GM18526 (cell line): Measurements from ENCODE around the gene NKD2.

Source experiments
- POLR2A ChIP-seq: IDR thresholded peaks from 3 replicates; pipeline ENCODE4 v1.6.1; 2011; ENCODE audit not compliant: insufficient read length; ENCODE audit errors: extremely low read depth

NKD2 gene

DNA sequence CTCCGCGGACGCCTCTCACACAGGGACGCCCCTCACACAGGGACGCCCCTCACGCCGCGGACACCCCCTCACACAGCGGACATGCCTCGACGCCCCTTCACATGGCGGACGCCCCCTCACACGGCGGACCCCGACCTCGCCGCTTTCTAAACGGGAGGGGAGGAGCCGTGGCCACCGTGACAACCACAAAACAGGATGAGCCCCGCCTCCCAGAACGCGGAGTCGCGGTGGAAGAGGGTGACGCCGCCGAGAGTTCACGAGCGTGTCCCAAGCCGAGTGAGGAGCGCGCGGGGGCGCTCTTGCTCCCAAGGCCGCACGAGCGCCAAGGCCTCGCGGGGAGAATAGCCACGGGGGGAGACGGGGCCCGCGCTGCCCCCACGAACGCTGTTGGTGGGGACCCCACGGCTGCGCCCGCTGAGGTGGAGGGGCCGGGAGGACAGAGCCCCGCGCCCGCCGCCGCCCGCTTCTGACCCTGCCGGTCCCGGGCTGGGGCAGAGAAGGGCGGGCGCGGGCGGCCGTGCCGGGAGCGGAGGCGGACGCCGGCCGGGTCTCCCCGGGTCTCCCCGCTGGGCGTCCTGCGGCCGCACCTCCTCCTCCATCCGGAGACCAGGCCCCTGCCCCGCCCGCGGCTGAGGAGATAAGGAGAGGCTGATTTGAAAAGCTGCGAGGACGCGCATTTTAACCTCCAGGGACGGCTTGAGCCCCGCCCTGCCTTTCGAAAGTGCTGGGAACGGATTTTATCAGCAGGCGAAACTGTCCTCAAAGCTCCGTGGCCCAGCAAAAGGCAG is 3.9 kb upstream of the NKD2 start:
- TF ChIP-seq POLR2A, result no peak

DNA sequence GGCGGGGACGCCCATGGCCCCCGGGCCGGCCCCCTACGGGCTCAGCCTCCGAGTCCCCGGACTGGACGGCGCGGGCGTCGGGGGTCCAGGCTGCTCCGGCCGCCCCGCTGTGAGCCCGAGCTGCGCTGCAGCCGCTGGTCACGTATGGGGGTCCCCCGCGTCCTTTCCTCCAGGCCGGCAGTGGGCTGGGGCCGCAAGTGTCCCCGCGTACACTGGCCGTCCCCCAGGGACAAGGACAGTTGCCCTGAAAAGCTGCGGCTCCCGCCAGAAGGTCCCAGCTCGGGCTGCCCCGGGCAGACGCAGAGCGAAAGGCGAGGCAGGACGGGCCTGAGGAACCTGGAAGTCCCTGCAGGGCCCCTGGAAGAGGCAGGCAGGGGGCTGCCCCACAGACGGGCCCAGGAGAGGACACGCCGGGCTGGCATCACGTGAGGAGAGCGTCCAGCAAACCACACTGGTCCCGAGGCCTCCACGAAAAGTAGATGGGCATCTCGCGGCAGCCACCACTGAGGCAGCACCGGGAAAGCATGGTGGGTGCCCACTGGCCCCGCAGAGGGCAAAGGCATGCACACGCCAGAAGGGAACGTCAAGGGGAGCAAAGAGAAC is 3.3 kb upstream of the NKD2 start:
- no peak for TF ChIP-seq POLR2A

DNA sequence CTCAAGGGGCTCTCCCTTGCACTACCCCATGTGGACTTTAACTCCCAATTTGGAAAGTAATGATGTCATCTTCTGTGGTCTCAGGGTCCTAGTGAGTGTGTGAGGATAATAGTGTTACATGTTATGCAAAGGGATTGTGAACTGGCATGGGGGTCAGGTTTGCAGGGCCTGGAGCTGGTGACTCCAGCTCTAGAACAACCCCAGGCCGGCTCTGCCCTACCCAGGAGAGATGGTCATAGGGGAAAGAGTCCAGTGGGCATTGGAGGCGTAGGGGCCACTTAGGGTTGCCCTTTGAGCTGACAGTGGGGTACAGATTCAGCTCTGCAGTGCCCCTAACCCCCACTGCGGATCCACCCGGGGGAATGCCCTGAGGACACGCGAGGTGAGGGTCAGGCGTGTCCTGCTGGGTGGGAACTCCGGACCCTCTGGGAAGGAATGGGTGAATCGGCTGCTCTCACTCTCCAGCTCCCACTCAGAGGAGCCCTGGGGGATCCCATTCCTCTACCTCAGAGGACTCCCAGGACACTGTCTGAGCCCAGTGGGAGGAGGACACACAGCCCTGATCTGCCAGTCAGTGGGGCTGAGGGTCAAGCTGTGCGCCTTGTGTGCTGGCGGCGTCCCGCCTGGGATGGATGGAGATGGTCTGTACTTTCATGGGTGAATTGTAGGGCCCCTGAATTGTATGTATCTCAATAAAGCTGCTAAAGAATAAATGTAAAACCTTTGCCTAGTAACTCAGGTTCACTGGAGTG is 2.5 kb upstream of the NKD2 start:
- no peak for TF ChIP-seq POLR2A

DNA sequence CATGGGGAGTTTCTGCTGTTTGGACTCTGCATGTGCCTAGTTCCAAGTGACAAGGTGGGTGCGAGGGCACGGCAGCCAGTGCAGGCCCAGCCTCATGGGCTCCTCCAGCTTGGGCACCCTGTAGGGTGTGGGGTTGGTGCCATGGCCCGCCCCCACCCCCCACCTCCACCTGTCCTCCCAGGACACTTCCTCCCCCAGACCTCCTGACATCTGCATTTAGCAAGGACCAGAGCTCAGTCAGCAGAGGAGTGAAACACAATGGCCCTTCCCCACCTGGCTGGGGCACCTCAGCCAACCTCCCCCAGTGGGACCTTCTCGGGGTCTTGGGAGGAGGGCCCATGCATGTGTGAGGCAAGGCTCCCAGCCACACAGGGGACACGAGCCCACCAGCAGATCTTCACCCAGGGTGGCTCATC is 1.9 kb upstream of the NKD2 start:
- no peak for TF ChIP-seq POLR2A

DNA sequence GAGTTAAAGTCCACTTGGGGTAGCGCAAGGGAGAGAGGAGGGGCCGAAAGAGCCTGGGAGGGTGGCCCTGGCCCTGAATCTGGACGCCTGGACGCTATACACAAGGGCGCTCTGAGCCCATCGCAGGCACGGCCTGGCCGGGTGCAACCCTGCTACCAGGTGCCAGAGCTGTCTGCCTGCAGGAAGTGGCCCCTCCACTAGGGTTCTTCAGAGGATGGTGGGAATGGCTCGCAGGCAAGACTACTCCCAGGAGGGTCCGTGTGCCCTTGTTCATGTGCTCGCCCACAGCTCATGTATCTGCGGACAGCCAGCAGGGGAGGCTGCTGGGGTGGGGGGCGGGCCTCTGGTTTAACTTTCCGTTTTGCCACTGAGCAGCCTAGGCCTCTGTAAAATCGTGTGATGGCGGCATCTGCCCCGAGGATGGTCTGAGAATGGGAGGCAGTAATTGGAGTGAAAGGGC is 1.4 kb upstream of the NKD2 start:
- no peak for TF ChIP-seq POLR2A

DNA sequence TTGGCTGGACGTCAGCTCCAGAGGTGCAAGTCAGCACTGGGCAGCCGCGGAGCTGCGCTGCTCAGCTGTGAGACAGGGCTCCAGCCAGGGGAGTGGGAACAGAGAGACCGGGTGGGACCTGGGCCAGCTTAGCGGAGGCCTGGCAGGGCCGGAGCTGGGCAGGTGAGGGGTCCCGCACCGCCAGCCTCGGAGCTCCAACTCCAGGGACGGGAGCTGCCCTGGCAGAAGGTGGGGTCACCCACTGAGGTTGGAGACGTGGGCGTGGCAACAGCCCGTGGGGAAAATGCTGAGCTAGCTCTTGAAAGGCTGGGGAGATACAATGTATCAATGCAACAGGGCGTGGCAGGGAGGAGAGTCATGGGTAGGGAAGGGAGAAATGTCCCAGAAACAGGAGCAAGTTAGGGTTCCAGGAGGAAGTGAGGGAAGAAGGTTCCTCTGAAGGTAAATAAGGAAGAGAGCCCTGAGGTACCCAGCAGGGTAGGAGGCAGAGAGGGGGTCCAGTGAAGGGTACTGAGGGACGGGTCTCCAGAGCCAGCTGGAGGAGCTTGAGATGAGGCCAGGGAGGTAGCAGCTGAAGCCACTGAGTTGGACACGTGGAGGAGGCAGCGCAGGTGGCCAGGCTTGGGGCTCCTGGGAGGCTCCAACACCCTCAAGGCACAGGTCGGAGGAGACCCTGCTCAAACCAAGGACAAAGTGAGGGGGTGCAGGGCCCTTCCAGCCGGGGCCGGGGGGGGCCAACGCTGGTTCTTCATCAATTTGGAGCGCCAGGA is 736 bp upstream of the NKD2 start:
- no peak for TF ChIP-seq POLR2A

DNA sequence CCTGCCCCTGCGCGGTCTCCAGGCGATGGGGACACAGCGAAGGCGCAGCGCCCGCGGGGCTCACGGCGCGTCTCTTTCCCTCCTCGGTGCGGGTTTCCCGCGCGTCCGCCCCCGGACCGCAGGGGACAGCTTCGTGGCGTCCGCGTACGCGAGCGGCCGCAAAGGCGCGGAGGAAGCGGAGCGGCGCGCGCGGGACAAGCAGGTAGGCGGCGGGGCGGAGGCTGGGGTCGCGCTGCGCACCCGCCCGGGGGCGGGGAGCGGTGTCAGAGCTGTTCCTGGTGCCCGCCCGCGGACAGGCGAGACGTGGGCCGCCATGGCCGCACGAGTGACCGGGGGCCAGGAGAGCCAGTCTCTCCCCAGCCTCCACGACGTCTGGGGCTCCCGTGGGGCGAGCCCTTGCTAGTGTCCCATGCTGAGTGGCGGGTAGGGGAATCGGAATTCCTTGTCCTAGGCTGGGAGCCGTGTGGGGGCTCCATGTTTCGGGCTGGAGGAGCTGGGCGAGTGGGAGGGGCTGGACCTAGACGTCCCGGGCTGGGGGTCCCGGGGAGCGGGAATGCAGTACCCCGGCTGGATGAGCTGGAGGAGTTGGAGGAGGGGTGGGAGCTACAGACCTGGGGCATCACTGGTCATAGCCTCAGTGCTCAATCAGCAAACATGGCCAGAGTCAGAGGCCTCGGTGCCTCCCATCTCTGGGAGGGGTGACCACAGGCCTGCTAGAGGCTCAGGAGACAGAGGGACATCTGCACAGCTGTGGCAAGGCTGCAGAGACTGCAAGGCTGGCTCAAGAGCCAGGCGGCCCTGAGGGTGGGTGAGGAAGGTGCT is 968 bp downstream of the NKD2 start:
- no peak for TF ChIP-seq POLR2A

DNA sequence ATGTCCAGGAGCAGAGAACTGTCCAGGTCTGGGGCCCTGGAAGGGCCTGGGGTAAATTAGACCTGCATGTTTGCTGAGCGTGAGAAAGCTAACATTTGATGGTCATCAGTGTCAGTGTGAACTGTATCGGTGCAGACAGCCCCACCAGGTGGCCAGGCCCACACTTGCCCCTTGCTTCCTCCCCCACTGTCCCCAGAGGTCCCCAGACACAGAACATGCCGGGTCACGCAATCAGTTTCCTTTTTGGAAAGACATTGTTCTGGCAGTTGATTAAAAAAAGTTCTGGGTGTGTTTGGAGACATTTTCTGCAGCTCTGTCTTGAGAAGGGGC is 1.5 kb downstream of the NKD2 start:
- TF ChIP-seq POLR2A, result no peak

DNA sequence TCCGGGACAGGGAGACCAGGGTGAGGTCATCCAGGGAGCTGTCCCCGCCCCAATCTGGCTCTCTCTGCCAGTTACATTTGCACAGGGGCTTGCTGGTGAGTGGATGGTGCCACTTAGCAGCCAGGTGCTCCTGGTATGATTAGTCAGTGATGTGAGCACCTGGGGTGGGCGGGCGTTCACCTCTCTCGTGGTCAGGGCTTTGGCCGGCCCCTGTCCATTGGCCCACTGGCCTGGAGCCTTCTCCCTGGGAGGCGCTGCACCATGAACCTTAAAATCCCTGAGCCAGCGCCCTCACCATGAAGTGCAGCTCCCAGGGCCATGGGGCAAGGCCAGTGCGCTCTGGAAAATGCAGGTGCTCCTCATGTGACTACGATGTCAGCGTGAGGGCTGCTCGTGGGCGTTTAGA is 2.0 kb downstream of the NKD2 start:
- TF ChIP-seq POLR2A, result no peak

DNA sequence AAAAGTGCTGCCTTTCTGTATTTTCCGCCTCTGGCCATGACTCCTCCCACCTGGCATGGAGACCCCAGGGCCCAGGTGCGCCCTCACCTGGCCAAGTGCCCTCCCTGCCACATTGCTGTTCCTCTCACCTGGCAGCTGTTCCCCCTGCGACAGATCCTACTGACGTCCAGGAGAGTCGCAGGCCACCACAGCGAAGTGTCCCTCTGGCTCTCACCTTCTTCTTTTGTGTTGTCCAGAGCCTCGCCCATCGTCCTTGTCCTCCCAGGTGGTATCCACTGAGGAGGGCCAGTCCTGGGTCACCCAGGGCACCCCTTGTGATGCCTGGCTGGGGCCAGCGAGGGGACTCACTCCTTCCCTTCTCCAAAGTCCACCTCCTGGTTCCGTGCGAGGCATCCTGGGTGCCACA is 2.6 kb downstream of the NKD2 start:
- no peak for TF ChIP-seq POLR2A

DNA sequence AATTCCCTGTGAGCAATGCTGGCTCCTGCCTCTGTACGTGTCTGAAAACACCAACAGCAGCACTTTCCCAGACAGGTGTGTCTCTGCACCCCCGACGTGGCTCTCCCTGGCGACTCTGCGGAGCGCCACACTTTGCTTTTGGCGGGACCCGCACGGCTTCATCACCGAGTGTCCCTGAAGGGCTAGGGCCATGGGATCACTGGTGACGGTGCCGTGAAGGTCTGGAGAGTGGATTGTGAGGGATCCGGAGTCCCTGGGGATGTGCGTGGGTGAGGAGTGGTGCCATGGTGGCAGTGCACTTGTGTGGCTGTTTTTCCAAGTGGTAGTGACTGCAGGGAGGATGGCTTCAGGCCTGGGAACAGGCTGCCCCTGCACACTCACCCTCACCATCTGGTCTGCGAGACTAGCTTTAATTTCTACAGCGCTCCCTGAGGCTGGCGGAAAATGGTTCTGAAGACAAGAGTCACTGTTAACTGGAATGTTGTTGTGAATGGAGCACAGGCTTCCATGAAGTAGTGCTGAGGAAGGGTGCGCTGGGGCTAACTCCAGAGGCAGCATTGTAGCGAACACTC is 3.2 kb downstream of the NKD2 start:
- no peak for TF ChIP-seq POLR2A

DNA sequence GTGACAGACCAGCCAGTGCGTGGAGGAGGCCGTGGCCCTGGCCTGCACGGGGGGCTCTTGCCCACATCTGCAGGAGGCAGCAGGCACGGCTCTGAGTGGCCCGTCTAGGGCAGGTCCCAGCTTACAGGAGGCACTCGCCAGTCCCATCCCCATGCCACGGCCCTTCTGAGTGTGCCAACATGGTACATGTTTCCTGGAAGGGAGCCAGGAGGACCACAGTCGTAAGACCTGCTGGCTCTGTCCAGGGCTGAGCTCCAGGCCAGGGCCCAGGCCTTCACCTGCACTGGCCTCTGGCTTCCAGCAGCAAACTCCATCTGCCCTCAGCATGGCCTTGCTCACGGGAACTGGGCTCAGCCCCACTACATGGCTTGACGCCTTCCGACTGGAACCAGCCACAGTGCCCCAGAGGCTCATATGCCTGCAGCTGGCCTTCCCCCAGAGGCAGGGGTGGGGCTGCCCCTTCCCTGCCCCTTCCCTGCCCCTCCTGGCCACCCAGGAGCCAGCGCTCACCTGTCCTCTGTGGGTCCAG is 3.8 kb downstream of the NKD2 start:
- TF ChIP-seq POLR2A, result no peak

DNA sequence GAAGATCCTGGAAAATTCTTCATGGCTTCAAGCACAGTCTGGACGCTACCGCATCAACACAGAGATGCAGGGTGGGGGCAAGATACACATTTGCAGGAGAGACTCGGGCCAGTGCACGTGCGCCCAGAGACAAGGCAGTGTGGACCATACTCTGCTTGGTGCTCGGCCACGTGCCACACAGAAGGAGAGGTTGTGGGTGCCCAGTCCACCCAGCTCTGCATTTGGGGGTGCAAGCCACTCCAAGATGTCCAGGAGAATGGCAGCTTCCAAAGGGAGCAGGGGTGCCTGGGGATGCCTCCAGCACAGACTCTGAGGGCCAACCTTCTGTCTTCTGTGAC is 4.3 kb downstream of the NKD2 start:
- no peak for TF ChIP-seq POLR2A
